ENCODE data around the gene TMEM54. TPM values are rescaled to one million over a fixed set of nuclear protein-coding genes. Genes with fewer than 3 reads are reported as not detected.

The TMEM54 gene
- total and polyA plus RNA-seq, 2 experiments from 2014 or later: 11.2 to 11.7 TPM

DNA sequence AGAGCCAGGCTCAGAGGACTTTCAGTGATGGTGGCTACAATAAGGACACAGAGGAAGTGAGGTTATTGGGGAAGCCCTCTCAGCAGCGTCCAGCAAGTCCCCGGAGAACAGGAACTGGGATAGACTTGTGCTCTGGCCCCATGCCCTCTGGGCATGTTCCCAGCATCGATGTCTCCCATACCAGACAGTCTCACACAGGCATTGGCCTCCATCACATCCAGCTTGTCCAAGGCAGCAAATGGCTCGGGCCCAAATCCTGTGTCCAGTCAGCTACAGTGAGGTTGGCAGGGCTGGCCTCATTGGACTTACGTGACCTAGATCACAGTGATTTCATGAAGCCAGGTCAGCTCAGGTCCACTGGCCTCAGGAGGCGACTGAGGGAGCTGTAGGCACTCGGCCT is 19.6 kb upstream of the TMEM54 start:
- no peak overlapping the region for H3K4me3 ChIP-seq
- H3K4me2 ChIP-seq: no peak overlapping the region
- no peak for DNase-seq (ENCODE audit: low spot score)
- no peak overlapping the region for H3K4me3 Mint-ChIP-seq
- H4K20me1 ChIP-seq (replicated peaks; ENCODE audit: insufficient read depth): no peaks in the 10 kb centered on the region
- H3K27ac Mint-ChIP-seq: no peak overlapping the region
- H3K9me2 ChIP-seq (ENCODE audit: insufficient read depth): no peaks in the 10 kb centered on the region
- H3K36me3 ChIP-seq (ENCODE audit: insufficient read depth): no peaks in the 10 kb centered on the region
- peaks cover 6% of the 10 kb centered on the region; the same call in 1 of the 2 replicates for H3K4me1 ChIP-seq (ENCODE audit: insufficient read depth)
- no peaks in the 10 kb centered on the region for H3K79me2 ChIP-seq (replicated peaks; ENCODE audit: insufficient read depth)
- no peak overlapping the region for H2AFZ ChIP-seq
- peaks cover 39% of the 10 kb centered on the region for H3K27me3 ChIP-seq (ENCODE audit: insufficient read depth)
- no peak overlapping the region for H3K27ac ChIP-seq (ENCODE audit: low read depth)
- TF ChIP-seq, protein P1, sequence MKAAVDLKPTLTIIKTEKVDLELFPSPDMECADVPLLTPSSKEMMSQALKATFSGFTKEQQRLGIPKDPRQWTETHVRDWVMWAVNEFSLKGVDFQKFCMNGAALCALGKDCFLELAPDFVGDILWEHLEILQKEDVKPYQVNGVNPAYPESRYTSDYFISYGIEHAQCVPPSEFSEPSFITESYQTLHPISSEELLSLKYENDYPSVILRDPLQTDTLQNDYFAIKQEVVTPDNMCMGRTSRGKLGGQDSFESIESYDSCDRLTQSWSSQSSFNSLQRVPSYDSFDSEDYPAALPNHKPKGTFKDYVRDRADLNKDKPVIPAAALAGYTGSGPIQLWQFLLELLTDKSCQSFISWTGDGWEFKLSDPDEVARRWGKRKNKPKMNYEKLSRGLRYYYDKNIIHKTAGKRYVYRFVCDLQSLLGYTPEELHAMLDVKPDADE (IDR thresholded peaks at IDR 0.05): no peak
- TF ChIP-seq, protein P2, sequence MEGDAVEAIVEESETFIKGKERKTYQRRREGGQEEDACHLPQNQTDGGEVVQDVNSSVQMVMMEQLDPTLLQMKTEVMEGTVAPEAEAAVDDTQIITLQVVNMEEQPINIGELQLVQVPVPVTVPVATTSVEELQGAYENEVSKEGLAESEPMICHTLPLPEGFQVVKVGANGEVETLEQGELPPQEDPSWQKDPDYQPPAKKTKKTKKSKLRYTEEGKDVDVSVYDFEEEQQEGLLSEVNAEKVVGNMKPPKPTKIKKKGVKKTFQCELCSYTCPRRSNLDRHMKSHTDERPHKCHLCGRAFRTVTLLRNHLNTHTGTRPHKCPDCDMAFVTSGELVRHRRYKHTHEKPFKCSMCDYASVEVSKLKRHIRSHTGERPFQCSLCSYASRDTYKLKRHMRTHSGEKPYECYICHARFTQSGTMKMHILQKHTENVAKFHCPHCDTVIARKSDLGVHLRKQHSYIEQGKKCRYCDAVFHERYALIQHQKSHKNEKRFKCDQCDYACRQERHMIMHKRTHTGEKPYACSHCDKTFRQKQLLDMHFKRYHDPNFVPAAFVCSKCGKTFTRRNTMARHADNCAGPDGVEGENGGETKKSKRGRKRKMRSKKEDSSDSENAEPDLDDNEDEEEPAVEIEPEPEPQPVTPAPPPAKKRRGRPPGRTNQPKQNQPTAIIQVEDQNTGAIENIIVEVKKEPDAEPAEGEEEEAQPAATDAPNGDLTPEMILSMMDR (conservative IDR thresholded peaks at IDR 0.05; ENCODE audit: low read depth in 2 of 2): no peak
- TF ChIP-seq, protein P3, sequence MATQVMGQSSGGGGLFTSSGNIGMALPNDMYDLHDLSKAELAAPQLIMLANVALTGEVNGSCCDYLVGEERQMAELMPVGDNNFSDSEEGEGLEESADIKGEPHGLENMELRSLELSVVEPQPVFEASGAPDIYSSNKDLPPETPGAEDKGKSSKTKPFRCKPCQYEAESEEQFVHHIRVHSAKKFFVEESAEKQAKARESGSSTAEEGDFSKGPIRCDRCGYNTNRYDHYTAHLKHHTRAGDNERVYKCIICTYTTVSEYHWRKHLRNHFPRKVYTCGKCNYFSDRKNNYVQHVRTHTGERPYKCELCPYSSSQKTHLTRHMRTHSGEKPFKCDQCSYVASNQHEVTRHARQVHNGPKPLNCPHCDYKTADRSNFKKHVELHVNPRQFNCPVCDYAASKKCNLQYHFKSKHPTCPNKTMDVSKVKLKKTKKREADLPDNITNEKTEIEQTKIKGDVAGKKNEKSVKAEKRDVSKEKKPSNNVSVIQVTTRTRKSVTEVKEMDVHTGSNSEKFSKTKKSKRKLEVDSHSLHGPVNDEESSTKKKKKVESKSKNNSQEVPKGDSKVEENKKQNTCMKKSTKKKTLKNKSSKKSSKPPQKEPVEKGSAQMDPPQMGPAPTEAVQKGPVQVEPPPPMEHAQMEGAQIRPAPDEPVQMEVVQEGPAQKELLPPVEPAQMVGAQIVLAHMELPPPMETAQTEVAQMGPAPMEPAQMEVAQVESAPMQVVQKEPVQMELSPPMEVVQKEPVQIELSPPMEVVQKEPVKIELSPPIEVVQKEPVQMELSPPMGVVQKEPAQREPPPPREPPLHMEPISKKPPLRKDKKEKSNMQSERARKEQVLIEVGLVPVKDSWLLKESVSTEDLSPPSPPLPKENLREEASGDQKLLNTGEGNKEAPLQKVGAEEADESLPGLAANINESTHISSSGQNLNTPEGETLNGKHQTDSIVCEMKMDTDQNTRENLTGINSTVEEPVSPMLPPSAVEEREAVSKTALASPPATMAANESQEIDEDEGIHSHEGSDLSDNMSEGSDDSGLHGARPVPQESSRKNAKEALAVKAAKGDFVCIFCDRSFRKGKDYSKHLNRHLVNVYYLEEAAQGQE (IDR thresholded peaks at IDR 0.05; ENCODE audit: unreplicated experiment): no peak
- TF ChIP-seq EZH2 (IDR thresholded peaks at IDR 0.05; ENCODE audit: low read depth, unreplicated experiment): no peak
- no peak for TF ChIP-seq ZNF114 (CRISPR knock-in tag; IDR thresholded peaks at IDR 0.05)
- no peak for TF ChIP-seq POLR2AphosphoS5 (IDR thresholded peaks at IDR 0.05; ENCODE audit: low read depth)
- TF ChIP-seq ZNF331 (CRISPR knock-in tag; IDR thresholded peaks at IDR 0.05; ENCODE audit: low read depth): no peak
- no peak for TF ChIP-seq JUNB (IDR thresholded peaks at IDR 0.05; ENCODE audit: unreplicated experiment)
- no peak for TF ChIP-seq STAT1 (IDR thresholded peaks at IDR 0.05; ENCODE audit: unreplicated experiment)
- TF ChIP-seq, protein P4, sequence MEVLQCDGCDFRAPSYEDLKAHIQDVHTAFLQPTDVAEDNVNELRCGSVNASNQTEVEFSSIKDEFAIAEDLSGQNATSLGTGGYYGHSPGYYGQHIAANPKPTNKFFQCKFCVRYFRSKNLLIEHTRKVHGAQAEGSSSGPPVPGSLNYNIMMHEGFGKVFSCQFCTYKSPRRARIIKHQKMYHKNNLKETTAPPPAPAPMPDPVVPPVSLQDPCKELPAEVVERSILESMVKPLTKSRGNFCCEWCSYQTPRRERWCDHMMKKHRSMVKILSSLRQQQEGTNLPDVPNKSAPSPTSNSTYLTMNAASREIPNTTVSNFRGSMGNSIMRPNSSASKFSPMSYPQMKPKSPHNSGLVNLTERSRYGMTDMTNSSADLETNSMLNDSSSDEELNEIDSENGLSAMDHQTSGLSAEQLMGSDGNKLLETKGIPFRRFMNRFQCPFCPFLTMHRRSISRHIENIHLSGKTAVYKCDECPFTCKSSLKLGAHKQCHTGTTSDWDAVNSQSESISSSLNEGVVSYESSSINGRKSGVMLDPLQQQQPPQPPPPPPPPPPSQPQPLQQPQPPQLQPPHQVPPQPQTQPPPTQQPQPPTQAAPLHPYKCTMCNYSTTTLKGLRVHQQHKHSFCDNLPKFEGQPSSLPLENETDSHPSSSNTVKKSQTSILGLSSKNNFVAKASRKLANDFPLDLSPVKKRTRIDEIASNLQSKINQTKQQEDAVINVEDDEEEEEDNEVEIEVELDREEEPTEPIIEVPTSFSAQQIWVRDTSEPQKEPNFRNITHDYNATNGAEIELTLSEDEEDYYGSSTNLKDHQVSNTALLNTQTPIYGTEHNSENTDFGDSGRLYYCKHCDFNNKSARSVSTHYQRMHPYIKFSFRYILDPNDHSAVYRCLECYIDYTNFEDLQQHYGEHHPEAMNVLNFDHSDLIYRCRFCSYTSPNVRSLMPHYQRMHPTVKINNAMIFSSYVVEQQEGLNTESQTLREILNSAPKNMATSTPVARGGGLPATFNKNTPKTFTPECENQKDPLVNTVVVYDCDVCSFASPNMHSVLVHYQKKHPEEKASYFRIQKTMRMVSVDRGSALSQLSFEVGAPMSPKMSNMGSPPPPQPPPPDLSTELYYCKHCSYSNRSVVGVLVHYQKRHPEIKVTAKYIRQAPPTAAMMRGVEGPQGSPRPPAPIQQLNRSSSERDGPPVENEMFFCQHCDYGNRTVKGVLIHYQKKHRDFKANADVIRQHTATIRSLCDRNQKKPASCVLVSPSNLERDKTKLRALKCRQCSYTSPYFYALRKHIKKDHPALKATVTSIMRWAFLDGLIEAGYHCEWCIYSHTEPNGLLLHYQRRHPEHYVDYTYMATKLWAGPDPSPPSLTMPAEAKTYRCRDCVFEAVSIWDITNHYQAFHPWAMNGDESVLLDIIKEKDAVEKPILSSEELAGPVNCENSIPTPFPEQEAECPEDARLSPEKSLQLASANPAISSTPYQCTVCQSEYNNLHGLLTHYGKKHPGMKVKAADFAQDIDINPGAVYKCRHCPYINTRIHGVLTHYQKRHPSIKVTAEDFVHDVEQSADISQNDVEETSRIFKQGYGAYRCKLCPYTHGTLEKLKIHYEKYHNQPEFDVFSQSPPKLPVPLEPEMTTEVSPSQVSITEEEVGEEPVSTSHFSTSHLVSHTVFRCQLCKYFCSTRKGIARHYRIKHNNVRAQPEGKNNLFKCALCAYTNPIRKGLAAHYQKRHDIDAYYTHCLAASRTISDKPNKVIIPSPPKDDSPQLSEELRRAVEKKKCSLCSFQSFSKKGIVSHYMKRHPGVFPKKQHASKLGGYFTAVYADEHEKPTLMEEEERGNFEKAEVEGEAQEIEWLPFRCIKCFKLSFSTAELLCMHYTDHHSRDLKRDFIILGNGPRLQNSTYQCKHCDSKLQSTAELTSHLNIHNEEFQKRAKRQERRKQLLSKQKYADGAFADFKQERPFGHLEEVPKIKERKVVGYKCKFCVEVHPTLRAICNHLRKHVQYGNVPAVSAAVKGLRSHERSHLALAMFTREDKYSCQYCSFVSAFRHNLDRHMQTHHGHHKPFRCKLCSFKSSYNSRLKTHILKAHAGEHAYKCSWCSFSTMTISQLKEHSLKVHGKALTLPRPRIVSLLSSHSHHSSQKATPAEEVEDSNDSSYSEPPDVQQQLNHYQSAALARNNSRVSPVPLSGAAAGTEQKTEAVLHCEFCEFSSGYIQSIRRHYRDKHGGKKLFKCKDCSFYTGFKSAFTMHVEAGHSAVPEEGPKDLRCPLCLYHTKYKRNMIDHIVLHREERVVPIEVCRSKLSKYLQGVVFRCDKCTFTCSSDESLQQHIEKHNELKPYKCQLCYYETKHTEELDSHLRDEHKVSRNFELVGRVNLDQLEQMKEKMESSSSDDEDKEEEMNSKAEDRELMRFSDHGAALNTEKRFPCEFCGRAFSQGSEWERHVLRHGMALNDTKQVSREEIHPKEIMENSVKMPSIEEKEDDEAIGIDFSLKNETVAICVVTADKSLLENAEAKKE (CRISPR knock-in tag; IDR thresholded peaks at IDR 0.05): no peak
- no peak for TF ChIP-seq NANOG (IDR thresholded peaks at IDR 0.05; ENCODE audit: borderline replicate concordance)
- TF ChIP-seq EZH2phosphoT487 (IDR thresholded peaks at IDR 0.05; ENCODE audit: unreplicated experiment): no peak
- no peak for TF ChIP-seq CREB1 (CRISPR knock-in tag; IDR thresholded peaks at IDR 0.05; ENCODE audit: low read depth)
- no peak for ATAC-seq
- no peaks in the 10 kb centered on the region; the same call in 1 of the 2 replicates for H3F3A ChIP-seq (replicated peaks; ENCODE audit: low read depth)
- no peaks in the 10 kb centered on the region for H3K9me3 Mint-ChIP-seq
- no peaks in the 10 kb centered on the region; the same call in 2 of the 3 replicates for H3K36me3 Mint-ChIP-seq (ENCODE audit: low read depth)
- peaks cover 37% of the 10 kb centered on the region for H3K27me3 Mint-ChIP-seq (ENCODE audit: insufficient read depth, low read depth, poor library complexity)
- peaks cover 7% of the 10 kb centered on the region for H3K4me1 Mint-ChIP-seq
